Tibial nerve (tissue), 4 donors: ENCODE results near the gene ZFP69. TPM values are rescaled to one million over a fixed set of nuclear protein-coding genes. Genes with fewer than 3 reads are reported as not detected.

Experiments used
- DNase-seq, 2 donors: peaks; one replicate each; pipeline ENCODE4 v3.0.0-alpha.2; 2019; ENCODE audit warnings: low spot score in 2 of 2
- H3K27ac ChIP-seq, 4 donors: fragments of 200-600 bp; sonication (generic) in 3 of 4; one replicate each; pipeline ENCODE4 v1.5.1; 2017 to 2019; ENCODE audit warnings: mild to moderate bottlenecking in 1 of 4
- H3K27me3 ChIP-seq, 2 donors: fragments of 200-600 bp; sonication (generic) in 1 of 2; one replicate each; pipeline versions ENCODE4 v1.5.1 to v1.6.0; 2017 to 2019
- H3K36me3 ChIP-seq, 3 donors: fragments of 200-600 bp; sonication (generic); one replicate each; pipeline ENCODE4 v1.5.1; 2018 to 2019
- H3K4me1 ChIP-seq, 4 donors: fragments of 200-600 bp; sonication (generic) in 3 of 4; one replicate each; pipeline ENCODE4 v1.5.1; 2017 to 2019
- H3K4me3 ChIP-seq, 4 donors: fragments of 200-600 bp; sonication (generic) in 3 of 4; one replicate each; pipeline ENCODE4 v1.5.1; 2017 to 2019; ENCODE audit warnings: mild to moderate bottlenecking in 1 of 4, moderate library complexity in 1 of 4
- H3K9me3 ChIP-seq, 4 donors: fragments of 200-600 bp; sonication (generic) in 3 of 4; one replicate each; pipeline ENCODE4 v1.5.1; 2017 to 2019
- EP300 ChIP-seq, 2 donors: sonication (generic); formaldehyde crosslinking; IDR thresholded peaks; one replicate each; pipeline ENCODE4 v1.6.1; 2017; ENCODE audit warnings: antibody characterized with exemption in 2 of 2, mild to moderate bottlenecking in 1 of 2
- POLR2A ChIP-seq, 2 donors: fragments of 450-650 bp; IDR thresholded peaks; one replicate each; pipeline ENCODE4 v1.6.1; 2017; ENCODE audit warnings: antibody characterized with exemption in 2 of 2, mild to moderate bottlenecking in 2 of 2, moderate library complexity in 2 of 2
- WGBS, 2 donors: methylation state at CpG; one replicate each; pipeline ENCODE4 v1.1.5; 2018; 5-methylcytosine and 5-hydroxymethylcytosine counted together
- total RNA-seq, 4 donors: library from RNA; depleted of rRNA; stranded (reverse); fragments of >200 nt; gene quantifications; one replicate each; pipeline ENCODE4 v1.1.0, GENCODE V29; 2016
- TF ChIP-seq, protein P1 (sequence below), 5 experiments: fragments of 200-600 bp in 3 of 5; fragments of 450-650 bp in 2 of 5; sonication (generic) in 3 of 5; IDR thresholded peaks; one replicate each; pipeline ENCODE4 v1.5.1; 2016 to 2019; ENCODE audit warnings: antibody characterized with exemption in 5 of 5, mild to moderate bottlenecking in 3 of 5, moderate library complexity in 2 of 5

ZFP69 gene
- total RNA-seq, 4 donors from 2014 or later = 1.7 to 7.6 (median 3.4) TPM

DNA sequence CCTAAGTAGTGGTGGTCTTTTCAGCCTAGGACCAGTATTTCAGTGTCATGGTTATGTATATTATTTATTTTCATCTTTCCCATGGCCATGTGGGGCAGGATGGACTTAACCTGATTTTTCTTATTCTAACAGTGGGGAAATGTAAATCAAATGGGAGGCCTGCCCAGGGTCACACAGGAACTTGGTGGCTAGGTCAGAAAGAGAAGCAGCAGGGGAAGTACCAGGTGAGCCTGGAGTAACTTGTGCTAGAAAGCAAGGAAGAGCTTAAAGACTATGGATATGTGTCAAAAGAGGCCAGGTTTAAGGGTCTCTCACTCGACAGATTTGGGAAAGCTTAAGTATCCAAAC, 25.9 kb upstream of the ZFP69 start:
- TF ChIP-seq EP300 (IDR thresholded peaks at IDR 0.05) (no peak), POLR2A (IDR thresholded peaks at IDR 0.05) (no peak)
- TF ChIP-seq, protein P1, sequence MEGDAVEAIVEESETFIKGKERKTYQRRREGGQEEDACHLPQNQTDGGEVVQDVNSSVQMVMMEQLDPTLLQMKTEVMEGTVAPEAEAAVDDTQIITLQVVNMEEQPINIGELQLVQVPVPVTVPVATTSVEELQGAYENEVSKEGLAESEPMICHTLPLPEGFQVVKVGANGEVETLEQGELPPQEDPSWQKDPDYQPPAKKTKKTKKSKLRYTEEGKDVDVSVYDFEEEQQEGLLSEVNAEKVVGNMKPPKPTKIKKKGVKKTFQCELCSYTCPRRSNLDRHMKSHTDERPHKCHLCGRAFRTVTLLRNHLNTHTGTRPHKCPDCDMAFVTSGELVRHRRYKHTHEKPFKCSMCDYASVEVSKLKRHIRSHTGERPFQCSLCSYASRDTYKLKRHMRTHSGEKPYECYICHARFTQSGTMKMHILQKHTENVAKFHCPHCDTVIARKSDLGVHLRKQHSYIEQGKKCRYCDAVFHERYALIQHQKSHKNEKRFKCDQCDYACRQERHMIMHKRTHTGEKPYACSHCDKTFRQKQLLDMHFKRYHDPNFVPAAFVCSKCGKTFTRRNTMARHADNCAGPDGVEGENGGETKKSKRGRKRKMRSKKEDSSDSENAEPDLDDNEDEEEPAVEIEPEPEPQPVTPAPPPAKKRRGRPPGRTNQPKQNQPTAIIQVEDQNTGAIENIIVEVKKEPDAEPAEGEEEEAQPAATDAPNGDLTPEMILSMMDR (IDR thresholded peaks at IDR 0.05) = no peak
- Histone ChIP-seq H3K27ac (no peak overlapping the region), H3K27me3 (no peaks in the 10 kb centered on the region), H3K9me3 (peaks cover 0 to 40% (median 4%) of the 10 kb centered on the region in 4 donors), H3K36me3 (peaks cover 0 to 23% (median 0%) of the 10 kb centered on the region in 3 donors), H3K4me1 (peaks cover 0 to 15% (median 5%) of the 10 kb centered on the region in 4 donors), H3K4me3 (peak overlapping the region in 1 of 4 donors; percentile 50)
- no peak for DNase-seq
- 77 to 84% methylated on average over 1 of the region's 1 CpG for WGBS, 2 donors

DNA sequence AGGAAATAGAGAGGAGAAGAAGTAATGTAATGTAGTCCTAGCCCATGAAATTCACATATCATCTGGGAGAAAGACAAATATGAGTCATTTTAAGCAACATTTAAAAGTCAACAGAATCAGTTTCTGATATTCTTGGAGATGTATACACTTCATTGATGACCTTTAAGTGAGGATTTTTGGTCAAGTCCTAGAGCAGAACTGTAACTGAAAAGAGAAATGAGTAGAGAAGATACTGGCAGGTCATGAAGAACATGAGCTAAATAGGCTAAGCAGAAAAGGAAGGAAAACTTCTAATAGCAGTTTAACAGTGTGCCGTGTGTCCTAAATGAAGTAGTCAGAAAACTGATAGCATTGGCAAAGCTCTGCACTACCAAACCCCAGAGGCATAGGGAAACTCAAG, 22.2 kb upstream of the ZFP69 start:
- Histone ChIP-seq H3K27ac (no peak overlapping the region), H3K4me1 (peaks cover 0 to 10% (median 5%) of the 10 kb centered on the region in 4 donors), H3K4me3 (no peak overlapping the region), H3K9me3 (peaks cover 0 to 76% (median 23%) of the 10 kb centered on the region in 4 donors), H3K36me3 (peaks cover 0 to 59% (median 6%) of the 10 kb centered on the region in 3 donors), H3K27me3 (no peaks in the 10 kb centered on the region)
- no peak for DNase-seq
- WGBS, 2 donors = 98 to 100% methylated on average over 1 of the region's 1 CpG
- TF ChIP-seq EP300 (IDR thresholded peaks at IDR 0.05) (no peak), POLR2A (IDR thresholded peaks at IDR 0.05) (no peak)
- TF ChIP-seq, protein P1 (IDR thresholded peaks at IDR 0.05) = no peak

DNA sequence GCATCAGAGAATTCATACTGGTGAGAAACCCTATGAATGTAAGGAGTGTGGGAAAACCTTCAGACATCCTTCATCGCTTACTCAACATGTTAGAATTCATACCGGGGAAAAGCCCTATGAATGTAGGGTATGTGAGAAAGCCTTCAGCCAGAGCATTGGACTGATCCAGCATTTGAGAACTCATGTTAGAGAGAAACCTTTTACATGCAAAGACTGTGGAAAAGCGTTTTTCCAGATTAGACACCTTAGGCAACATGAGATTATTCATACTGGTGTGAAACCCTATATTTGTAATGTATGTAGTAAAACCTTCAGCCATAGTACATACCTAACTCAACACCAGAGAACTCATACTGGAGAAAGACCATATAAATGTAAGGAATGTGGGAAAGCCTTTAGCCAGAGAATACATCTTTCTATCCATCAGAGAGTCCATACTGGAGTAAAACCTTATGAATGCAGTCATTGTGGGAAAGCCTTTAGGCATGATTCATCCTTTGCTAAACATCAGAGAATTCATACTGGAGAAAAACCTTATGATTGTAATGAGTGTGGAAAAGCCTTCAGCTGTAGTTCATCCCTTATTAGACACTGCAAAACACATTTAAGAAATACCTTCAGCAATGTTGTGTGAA, 14.0 kb upstream of the ZFP69 start:
- Histone ChIP-seq H3K27me3 (no peaks in the 10 kb centered on the region), H3K4me1 (no peaks in the 10 kb centered on the region), H3K9me3 (peaks cover 0 to 100% (median 41%) of the 10 kb centered on the region in 4 donors), H3K27ac (no peak overlapping the region), H3K4me3 (no peak overlapping the region), H3K36me3 (peaks cover 0 to 82% (median 0%) of the 10 kb centered on the region in 3 donors)
- TF ChIP-seq, protein P1 (IDR thresholded peaks at IDR 0.05) = no peak
- TF ChIP-seq EP300 (IDR thresholded peaks at IDR 0.05) = no peak
- no peak for TF ChIP-seq POLR2A (IDR thresholded peaks at IDR 0.05)
- 95 to 96% methylated on average over 3 of the region's 3 CpGs for WGBS, 2 donors
- DNase-seq = no peak

DNA sequence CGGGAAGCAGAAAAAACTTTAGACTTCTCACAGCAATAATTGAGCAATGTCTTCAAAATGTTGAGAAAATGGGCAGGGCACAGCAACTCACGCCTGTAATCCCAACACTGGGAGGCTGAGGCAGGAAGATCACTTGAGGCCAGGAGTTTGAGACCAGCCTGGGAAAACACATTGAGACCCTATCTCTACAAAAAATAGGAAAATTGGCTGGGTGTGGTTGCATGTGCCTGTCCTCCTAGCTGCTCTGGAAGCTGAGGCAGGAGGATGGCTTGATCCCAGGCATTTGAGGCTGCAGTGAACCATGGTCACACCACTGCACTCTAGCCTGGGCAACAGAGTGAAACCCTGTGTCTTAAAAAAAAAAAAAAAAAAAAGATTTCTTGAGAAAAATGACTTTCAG, 7.8 kb upstream of the ZFP69 start:
- WGBS, 2 donors = 91 to 97% methylated on average over 2 of the region's 2 CpGs
- Histone ChIP-seq H3K9me3 (peaks cover 0 to 91% (median 27%) of the 10 kb centered on the region in 4 donors), H3K27ac (no peak overlapping the region), H3K27me3 (no peaks in the 10 kb centered on the region), H3K4me1 (no peaks in the 10 kb centered on the region), H3K36me3 (peaks cover 0 to 23% (median 0%) of the 10 kb centered on the region in 3 donors), H3K4me3 (no peak overlapping the region)
- no peak for DNase-seq
- TF ChIP-seq, protein P1 (IDR thresholded peaks at IDR 0.05) = no peak
- TF ChIP-seq EP300 (IDR thresholded peaks at IDR 0.05) (no peak), POLR2A (IDR thresholded peaks at IDR 0.05) (no peak)

DNA sequence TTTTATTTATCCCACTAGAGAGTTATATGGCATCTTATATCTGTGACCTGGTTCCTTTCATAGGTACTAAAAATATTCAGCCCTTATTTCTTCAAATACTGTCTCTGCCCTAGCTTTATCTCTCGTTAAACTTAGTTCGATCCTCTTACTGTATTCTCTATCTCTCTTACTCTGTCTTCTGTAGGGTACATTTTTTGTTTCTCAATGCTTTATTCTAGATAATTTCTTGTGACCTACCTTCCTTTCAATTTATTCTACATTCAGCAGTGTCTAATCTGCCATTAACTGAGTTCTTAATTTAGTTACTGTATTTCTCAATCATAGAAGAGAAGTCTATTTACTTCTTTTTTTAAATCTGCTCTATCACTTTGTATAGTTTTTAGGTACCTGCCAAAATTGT, 1.8 kb upstream of the ZFP69 start:
- no peak for DNase-seq
- no peak overlapping the region for H3K27ac ChIP-seq
- H3K4me1 ChIP-seq = peaks cover 0 to 12% (median 5%) of the 10 kb centered on the region in 4 donors
- no peak overlapping the region for H3K4me3 ChIP-seq
- 89 to 94% methylated on average over 2 of the region's 2 CpGs for WGBS, 2 donors
- TF ChIP-seq POLR2A (IDR thresholded peaks at IDR 0.05) = no peak
- TF ChIP-seq EP300 (IDR thresholded peaks at IDR 0.05) = no peak
- TF ChIP-seq, protein P1 (IDR thresholded peaks at IDR 0.05) = no peak
- peaks cover 0 to 49% (median 17%) of the 10 kb centered on the region in 4 donors for H3K9me3 ChIP-seq
- H3K27me3 ChIP-seq = no peaks in the 10 kb centered on the region
- H3K36me3 ChIP-seq = peaks cover 0 to 12% (median 0%) of the 10 kb centered on the region in 3 donors
